ENCODE results near the gene ARID1B.

Gene ARID1B

GRCh38 chr6:157101166-157101565 lies 324.0 kb downstream of the ARID1B start:
- peaks cover 0 to 3% of the 10 kb centered on the region in 2 experiments; a peak in 1 of 3 replicates for H3K36me3 ChIP-seq (ENCODE audit: control insufficient read depth in 2 of 2, insufficient read depth in 1 of 2, low read length in 2 of 2)
- no peaks in the 10 kb centered on the region for H3K9me3 ChIP-seq (ENCODE audit: control insufficient read depth, insufficient read depth, low read depth, low read length)
- H3K27ac ChIP-seq (ENCODE audit: extremely low read depth, low read depth, low read length) = no peak overlapping the region
- ChIA-PET POLR2A (no interaction called here), CTCF (no interaction called here)
- no peaks in the 10 kb centered on the region for H3K4me1 ChIP-seq (ENCODE audit: control insufficient read depth, insufficient read depth, low read length)
- no peak overlapping the region for H3K4me3 ChIP-seq (ENCODE audit: low read depth, low read length)
- TF ChIP-seq ZNF510 (tag by site-specific recombination; IDR thresholded peaks at IDR 0.05; ENCODE audit: insufficient replicate concordance) (no peak), ZNF398 (tag by site-specific recombination; IDR thresholded peaks at IDR 0.05) (no peak), ZSCAN30 (tag by site-specific recombination; IDR thresholded peaks at IDR 0.05) (no peak), ZNF391 (tag by site-specific recombination; IDR thresholded peaks at IDR 0.05; ENCODE audit: borderline replicate concordance, low read depth) (no peak), PBX3 (CRISPR knock-in tag; IDR thresholded peaks at IDR 0.05) (no peak), ZNF473 (tag by site-specific recombination; IDR thresholded peaks at IDR 0.05) (no peak), ZNF791 (tag by site-specific recombination; IDR thresholded peaks at IDR 0.05) (no peak), ZBTB11 (tag by site-specific recombination; conservative IDR thresholded peaks at IDR 0.05; ENCODE audit: low read depth) (no peak), ZNF513 (tag by site-specific recombination; IDR thresholded peaks at IDR 0.05) (no peak)

- POLR2A ChIA-PET = interaction anchor here (0.6 kb wide), 1 partner anchor 1062 kb away, joined by 5 read pairs; no protein-coding TSS in a partner anchor
- H3K4me3 ChIP-seq (ENCODE audit: low read depth, low read length) = no peak overlapping the region
- H3K27ac ChIP-seq (ENCODE audit: extremely low read depth, low read depth, low read length) = no peak overlapping the region
- H3K9me3 ChIP-seq (ENCODE audit: control insufficient read depth, insufficient read depth, low read depth, low read length) = no peaks in the 10 kb centered on the region
- CTCF ChIA-PET = interaction anchor here (1.4 kb wide), 1 partner anchor 15 kb away, joined by 4 read pairs; no protein-coding TSS in a partner anchor
- H3K4me1 ChIP-seq (ENCODE audit: control insufficient read depth, insufficient read depth, low read length) = peaks cover 12% of the 10 kb centered on the region
- H3K36me3 ChIP-seq (ENCODE audit: control insufficient read depth in 2 of 2, insufficient read depth in 1 of 2, low read length in 2 of 2) = no peaks in the 10 kb centered on the region
- TF ChIP-seq ZSCAN30 (tag by site-specific recombination; IDR thresholded peaks at IDR 0.05) (no peak), ZBTB10 (tag by site-specific recombination; IDR thresholded peaks at IDR 0.05) (no peak), KLF16 (tag by site-specific recombination; IDR thresholded peaks at IDR 0.05) (no peak), ZNF292 (tag by site-specific recombination; IDR thresholded peaks at IDR 0.05; ENCODE audit: borderline replicate concordance, low read depth) (no peak), KLF10 (tag by site-specific recombination; IDR thresholded peaks at IDR 0.05) (no peak), ZNF529 (tag by site-specific recombination; IDR thresholded peaks at IDR 0.05; ENCODE audit: insufficient replicate concordance) (no peak), ZEB2 (tag by site-specific recombination; IDR thresholded peaks at IDR 0.05) (no peak), ZNF555 (tag by site-specific recombination; conservative IDR thresholded peaks at IDR 0.05) (no peak), HIC1 (tag by site-specific recombination; IDR thresholded peaks at IDR 0.05) (no peak), ZNF175 (tag by site-specific recombination; IDR thresholded peaks at IDR 0.05) (no peak), ZNF645 (tag by site-specific recombination; IDR thresholded peaks at IDR 0.05) (no peak), ZIC2 (tag by site-specific recombination; IDR thresholded peaks at IDR 0.05) (no peak)
Observed at GRCh38 chr6:157104803-157105202, 327.6 kb downstream of the ARID1B start.

Measured in HEK293 (cell line).